M059J (cell line): ENCODE results near the gene HS6ST3. TPM values are rescaled to one million over a fixed set of nuclear protein-coding genes. Genes with fewer than 3 reads are reported as not detected.

ENCODE experiments used
- DNase-seq: peaks from one replicate; pipeline ENCODE4 v3.0.0-alpha.2; 2012; ENCODE audit warnings: low read depth
- total RNA-seq: library from RNA; depleted of rRNA; stranded (reverse); fragments of >200 nt; shearing (Covaris generic); gene quantifications from 2 replicates; pipeline ENCODE4 v1.2.3, GENCODE V29; 2014

Gene HS6ST3
- total RNA-seq, 1 experiment from 2014 or later: 2.8 TPM

DNA sequence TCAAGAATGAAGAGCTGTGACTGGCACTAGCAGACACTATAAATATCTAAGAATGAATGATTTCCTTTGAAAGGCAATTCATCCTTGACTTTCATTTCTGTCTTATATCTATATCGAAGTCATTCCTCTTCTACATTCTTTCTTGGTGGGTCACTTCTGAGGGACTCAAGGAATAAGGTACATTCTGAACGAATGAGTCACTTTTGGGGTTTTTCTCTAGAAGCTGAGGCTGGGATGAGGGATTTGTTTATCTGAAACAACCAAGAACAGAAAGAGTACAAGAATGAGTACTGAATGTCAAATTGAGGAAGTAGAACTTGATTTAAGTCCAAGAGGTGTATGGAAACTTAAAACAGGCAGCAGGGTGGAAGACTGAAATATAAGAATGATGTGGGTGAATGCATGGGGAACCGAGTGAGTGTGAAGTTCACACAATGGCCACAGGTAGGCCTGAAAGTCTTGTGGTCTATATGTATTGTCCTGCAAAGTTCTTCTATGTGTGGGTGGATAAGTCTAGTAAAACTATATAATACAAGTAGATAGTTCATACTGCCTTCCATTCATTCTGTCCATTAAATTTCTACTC lies 560.5 kb downstream of the HS6ST3 start:
- DNase-seq: peak; percentile 87

GRCh38 chr13:96651598-96651997 lies 561.7 kb downstream of the HS6ST3 start:
- DNase-seq: no peak

- no peak for DNase-seq
These were observed 562.6 kb downstream of the HS6ST3 start for GRCh38 chr13:96652506-96652905.

DNA sequence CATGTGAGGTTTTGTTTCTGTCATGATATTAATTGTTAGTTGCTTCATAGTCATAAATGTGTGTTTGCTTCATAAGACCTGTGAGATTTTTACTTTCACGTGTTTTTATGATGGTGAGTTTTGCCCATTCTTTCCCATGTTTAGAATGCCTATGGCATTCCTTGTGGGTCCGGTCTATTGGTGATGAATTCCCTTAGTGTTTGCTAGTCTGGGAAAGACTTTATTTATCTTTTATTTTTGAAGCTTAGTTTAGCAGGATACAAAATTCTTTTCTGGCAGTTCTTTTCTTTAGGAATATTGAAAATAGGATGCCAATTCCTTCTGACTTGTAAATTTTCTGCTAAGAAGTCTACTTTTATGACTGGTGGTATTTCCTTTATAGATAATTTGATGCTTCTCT lies 571.7 kb downstream of the HS6ST3 start:
- no peak for DNase-seq

DNA sequence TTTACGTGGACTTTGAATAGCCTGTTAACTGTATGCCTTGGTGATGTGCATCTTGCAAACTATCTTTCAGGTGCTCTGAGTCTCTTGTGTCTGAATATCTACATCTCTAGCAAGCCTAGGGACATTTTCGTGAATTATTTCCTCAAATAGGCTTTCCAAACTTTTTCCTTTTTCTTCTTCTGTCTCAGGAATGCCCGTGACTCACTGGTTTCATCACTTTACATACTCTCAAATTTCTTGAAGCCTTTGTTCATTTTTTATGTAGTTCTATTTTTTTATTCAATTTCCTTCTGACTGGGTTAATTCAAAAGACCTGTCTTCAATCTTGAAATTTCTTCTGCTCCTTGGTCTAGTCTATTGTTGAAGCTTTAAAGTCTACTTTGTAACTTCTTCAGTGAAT lies 572.1 kb downstream of the HS6ST3 start:
- no peak for DNase-seq

DNA sequence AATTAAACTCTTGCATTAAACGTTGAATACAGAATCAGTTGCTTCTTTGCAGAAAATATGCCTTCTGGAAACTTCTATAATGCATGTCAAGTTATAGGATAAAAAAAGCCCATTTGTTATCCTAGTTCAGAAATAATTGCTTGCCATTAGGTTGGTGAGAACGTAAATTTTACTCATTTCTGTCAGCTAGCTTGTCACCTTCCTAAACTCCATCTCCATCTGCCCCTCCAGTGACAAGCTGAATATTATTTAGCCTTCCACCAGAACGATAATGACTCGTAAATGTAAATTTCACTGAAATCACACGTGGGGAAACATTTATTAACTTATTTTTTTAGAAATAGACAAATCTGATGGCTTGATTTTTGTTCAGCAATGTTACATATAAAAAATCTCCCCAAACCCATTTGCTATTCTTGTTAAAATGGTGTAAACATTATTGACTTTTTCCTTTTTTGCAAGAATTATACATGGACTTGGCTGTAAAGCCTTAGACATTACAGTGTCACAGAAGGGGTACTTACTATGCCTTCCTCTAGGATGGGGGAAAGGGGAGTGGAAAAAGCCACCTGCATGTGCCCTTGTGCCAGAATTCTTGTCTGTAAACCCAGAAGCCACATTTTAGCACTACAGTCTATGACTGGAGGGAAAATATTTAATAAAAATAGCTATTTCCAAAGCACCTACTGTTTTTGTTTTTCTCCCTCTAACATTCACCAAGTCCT lies 577.5 kb downstream of the HS6ST3 start:
- DNase-seq: no peak

DNA sequence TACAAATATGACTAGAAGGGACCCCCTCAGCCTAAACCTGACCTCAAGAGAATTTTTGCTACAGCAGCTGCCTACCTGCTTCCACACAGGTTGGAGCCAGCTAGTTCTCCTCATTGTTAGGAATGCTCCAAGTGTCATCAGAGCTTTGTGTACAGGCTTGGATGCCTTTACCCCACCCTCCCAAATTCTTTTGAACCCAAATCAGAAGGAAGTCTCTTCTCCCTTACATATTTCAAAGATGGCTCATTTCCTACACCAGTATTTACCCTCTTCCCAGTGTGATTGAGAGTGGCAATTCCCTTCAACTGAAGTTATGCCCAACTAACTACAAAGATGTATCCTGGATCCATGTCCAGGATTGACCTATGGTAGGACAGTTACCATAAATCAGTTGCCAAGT lies 581.2 kb downstream of the HS6ST3 start:
- DNase-seq: peak; percentile 36

- no peak for DNase-seq
These were observed 582.1 kb downstream of the HS6ST3 start for GRCh38 chr13:96672016-96672415.

DNA sequence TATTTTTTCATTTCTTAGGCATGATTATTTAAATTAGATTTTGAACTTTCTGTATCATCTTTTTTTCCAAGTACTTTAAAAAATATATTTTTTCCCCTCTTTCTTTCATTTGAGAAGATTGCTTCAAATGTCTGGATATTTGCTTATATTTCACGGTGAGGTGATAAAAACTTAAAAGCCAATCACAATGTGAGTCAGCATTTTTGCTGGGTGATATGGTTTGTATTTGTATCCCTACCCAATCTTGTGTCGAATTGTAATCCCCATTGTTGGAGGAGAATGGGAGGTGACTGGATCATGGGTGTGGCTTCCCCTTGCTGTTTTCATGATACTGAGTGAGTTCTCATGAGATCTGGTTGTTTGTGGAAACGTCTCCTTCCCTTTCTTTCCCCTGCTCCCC lies 583.9 kb downstream of the HS6ST3 start:
- DNase-seq: no peak

DNA sequence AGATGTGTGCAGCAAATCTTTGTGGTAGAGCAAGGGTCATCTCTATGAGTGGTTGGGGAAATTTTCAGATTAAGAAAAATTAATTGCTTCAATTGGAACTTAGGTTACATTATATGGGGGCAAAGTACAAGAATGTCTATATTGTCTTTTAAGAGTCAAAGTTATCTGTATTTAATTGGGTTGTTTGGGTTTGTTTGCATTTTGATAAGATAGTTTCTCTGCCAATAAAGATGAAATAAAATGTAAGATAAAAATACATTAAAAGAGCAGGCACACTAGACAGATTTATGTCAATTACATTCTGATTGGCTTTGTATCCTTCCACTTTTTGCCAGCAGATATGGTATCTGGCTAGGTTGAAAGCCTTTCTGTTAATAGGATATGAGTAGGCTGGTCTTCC lies 587.1 kb downstream of the HS6ST3 start:
- DNase-seq: no peak

DNA sequence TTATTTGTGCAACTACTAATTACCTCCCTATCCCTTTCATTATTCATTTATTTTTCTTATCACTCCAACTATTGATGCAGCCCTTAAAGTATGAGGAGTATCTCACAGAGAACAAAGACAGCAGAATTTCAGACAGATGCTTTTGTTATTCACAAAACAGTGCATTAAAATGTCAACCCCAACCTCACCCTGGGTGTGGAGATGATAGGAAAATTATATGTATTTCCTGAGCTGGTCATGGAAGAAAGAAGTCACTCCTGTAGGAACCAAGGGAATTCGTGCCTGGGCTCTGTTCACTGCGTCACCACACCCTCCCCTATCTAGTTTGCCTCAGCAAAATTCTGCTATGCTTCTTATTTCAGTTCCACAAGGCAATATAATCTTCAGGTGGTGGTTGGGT lies 588.9 kb downstream of the HS6ST3 start:
- DNase-seq: no peak

GRCh38 chr13:96680898-96681297 lies 591.0 kb downstream of the HS6ST3 start:
- DNase-seq: no peak

- no peak for DNase-seq
These were observed 591.9 kb downstream of the HS6ST3 start for GRCh38 chr13:96681766-96682165.

DNA sequence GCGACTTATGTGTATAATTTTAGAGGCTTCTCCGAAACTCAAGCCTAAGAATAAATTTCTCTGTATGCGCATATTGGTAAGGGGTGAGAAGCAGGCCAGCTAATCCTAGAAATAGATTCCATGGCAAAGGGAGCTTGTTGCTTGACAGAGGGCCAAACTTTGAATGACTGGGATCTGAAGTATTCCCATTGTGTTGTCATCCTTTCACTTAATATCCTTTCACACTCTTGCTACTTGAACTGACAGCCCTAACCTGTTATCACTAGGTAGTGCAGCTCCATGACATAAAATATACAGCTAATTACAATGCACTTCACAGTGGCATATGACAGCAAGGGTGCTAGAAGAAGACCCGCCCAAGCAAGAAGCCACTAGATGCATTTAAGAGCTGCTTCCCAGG lies 594.6 kb downstream of the HS6ST3 start:
- no peak for DNase-seq

GRCh38 chr13:96684907-96685306 lies 595.0 kb downstream of the HS6ST3 start:
- no peak for DNase-seq

GRCh38 chr13:96686286-96686685 lies 596.4 kb downstream of the HS6ST3 start:
- DNase-seq: no peak

DNA sequence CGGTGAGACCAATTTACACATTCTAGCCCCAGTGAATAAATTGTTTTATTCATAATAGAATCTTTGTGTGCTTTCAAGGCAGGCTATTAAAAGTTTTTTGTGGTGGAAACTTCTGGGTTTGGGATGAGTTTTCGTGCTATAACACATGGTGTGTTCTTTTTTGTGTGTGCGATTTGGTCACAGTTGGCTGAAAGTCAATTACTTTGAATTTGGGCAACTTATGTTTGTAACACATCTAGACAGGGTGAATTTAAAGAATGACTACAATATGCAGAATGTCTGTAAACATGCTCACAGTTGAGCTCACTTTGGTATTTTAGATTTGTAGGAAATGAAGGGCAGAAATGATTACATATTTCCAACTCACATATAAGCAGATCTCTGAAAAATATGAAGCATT lies 597.3 kb downstream of the HS6ST3 start:
- DNase-seq: no peak

GRCh38 chr13:96690998-96691397 lies 601.1 kb downstream of the HS6ST3 start:
- no peak for DNase-seq

DNA sequence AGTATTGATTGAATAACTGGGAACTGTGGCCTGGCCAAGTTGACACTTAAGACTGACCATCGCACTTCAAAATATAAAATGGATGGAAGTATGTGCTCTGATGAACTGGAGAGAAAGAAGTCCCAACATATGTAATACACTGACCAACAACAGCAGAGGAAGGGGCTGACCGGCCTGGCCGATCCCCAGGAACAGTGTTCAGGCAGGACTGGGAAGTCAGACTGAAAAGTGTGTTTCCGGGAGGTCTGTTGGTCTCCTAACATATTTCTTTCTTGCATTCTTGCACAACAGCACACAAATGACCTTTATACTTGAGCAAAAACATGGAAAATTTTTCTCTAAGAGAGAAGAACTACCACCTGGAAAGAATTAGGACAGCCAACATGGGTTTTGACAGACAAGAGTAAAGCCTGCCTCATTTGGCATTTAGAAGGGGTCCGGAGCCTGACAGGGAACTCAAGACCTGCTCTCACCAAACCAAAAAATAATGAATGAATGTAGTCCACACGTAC lies 606.5 kb downstream of the HS6ST3 start:
- no peak for DNase-seq

GRCh38 chr13:96700657-96701056 lies 610.8 kb downstream of the HS6ST3 start:
- DNase-seq: peak; percentile 36

DNA sequence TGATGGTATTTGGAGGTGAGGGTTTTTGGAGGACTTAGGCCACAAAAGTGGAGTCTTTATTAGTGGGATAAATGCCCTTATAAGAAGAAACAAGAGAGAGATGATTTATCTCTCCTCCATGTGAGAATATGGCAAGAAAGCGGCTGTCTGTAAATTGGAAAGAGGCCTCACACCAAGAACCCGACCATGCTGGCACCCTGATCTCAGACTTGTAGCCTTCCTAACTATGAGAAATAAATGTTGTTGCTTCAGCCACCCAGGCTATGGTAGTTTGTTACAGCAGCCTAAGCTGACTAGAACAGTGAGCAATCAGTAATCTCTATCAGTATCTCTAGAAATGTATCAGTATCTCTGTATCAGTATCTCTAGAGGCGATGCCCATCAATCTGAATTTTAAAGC lies 617.2 kb downstream of the HS6ST3 start:
- DNase-seq: no peak

DNA sequence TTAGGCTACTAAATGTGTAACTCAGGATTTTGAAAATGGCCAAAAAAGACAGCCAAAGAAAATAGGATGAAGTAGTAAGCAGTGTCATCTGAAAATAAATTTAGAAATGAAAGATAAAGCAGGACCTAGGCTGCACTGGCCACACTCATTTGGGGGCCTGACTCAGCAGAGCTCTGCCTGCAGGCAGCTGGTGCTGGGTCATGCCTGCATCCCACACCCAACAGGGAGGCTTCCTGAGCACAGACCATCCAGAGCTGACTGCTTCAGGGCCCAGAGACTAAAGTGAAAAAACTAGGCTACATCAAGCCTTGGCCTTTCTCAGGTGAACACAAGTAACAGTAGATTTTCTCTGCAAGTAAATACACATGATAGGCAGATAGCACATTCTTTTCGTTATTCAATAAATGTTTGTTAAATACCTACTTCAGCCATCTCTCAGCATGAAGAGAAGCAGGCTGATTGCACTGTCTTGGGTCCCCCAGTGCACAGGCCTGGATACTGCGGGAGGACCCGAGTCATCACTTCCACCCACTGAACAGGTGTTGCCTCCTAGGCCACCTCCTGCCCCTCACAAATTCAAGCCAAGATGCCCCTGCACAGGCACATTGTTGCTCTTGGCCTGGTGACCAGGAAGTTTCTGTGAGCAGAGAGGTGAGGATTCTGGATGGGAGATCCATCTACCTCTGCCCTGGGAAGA lies 620.4 kb downstream of the HS6ST3 start:
- DNase-seq: peak; percentile 14

DNA sequence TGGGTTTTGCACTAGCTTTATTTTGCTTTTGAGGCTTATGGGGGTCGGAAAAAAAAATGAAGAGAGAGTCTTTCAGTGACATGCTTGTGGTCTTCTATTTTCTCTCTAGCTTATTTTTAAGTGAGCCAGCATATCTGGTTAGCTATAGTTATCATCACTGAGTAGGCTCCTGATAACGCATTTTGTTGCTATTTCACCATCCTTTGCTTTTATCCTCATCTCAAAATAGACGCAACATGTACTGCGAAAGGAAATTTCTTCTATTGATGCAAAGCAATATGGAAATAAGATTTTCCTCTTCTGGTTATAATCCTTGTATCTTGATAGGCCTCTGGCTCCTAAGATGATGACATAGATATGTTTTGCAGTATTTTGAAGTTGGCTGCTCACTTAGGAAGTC lies 630.5 kb downstream of the HS6ST3 start:
- no peak for DNase-seq
